HepG2 (cell line): ENCODE data around the gene IGFBP7. TPM values are rescaled to one million over a fixed set of nuclear protein-coding genes. Genes with fewer than 3 reads are reported as not detected.

Experiments used
- ATAC-seq: fragments of 200-7000 bp; cut with Tn5 transposase; 3 replicates; pipeline ENCODE4 v1.9.1; 2020; ENCODE audit warnings: mild to moderate bottlenecking, moderate library complexity
- BruUV-seq: library from RNA; stranded (reverse); fragments of 400-500 nt; replicated peaks from 2 replicates; lab custom pipeline; 2021; lab: Mats Ljungman, UMichigan
- CTCF ChIA-PET: fragments of 300-600 bp; formaldehyde crosslinking; extraction: SDS; loops from one replicate; lab custom pipeline; 2021; ENCODE audit warnings: low total read pairs, inconsistent platforms, low intra/inter-chr PET ratio; lab: Yijun Ruan, JAX
- POLR2A ChIA-PET: fragments of 350-600 bp; sonication (Branson Sonifier 250); formaldehyde crosslinking; loops from one replicate; lab custom pipeline; 2020; ENCODE audit warnings: antibody characterized with exemption, inconsistent platforms; lab: Yijun Ruan, JAX
- DNase-seq: peaks from one replicate; pipeline ENCODE4 v3.0.0-alpha.2; 2015; ENCODE audit warnings: low spot score
- FAIRE-seq: peaks from 3 replicates; lab custom pipeline; 2011; peaks lifted over from hg19 to GRCh38; lab: Jason Lieb, UNC
- H2AFZ ChIP-seq: one replicate; pipeline ENCODE4 v1.6.1; 2011; ENCODE audit warnings: low read length, inconsistent platforms
- H3K27ac ChIP-seq: fragments of 300-600 bp; 3 replicates; pipeline ENCODE4 v1.8.0; 2011; ENCODE audit warnings: mixed run types, mild to moderate bottlenecking, mixed read lengths, low read length, inconsistent platforms; ENCODE audit not compliant: insufficient read depth; ENCODE audit errors: extremely low read length
- H3K27me3 ChIP-seq, 2 experiments: fragments of 200-600 bp in 1 of 2; 2 replicates in 1 of 2; 3 replicates in 1 of 2; pipeline versions ENCODE4 v1.6.0 to v1.8.0; 2011; ENCODE audit warnings: low read length in 2 of 2, mild to moderate bottlenecking in 2 of 2, moderate library complexity in 2 of 2, inconsistent platforms in 1 of 2; ENCODE audit not compliant: insufficient read depth in 2 of 2, control insufficient read depth in 1 of 2
- H3K36me3 ChIP-seq, 2 experiments: fragments of 200-600 bp in 1 of 2; replicated peaks in 1 of 2; 2 replicates in 1 of 2; 3 replicates in 1 of 2; pipeline versions ENCODE4 v1.5.1 to v1.8.0; 2011; ENCODE audit warnings: low read length in 2 of 2, inconsistent platforms in 1 of 2; ENCODE audit not compliant: insufficient read depth in 2 of 2, control insufficient read depth in 1 of 2
- H3K4me1 ChIP-seq: 2 replicates; pipeline ENCODE4 v1.5.1; 2012; ENCODE audit warnings: low read length, inconsistent platforms; ENCODE audit not compliant: insufficient read depth
- H3K4me2 ChIP-seq: 2 replicates; pipeline ENCODE4 v1.6.0; 2011; ENCODE audit warnings: low read depth, low read length, inconsistent platforms
- H3K4me3 ChIP-seq, 3 experiments: fragments of 200-600 bp in 1 of 3; sonication (generic), shearing (Covaris generic) in 1 of 3; replicated peaks in 1 of 3; 2 replicates each; pipeline ENCODE4 v1.5.1; 2011 to 2016; ENCODE audit warnings: low read length in 3 of 3, inconsistent platforms in 2 of 3, low read depth in 2 of 3, mild to moderate bottlenecking in 2 of 3, control low read depth in 1 of 3, mixed read lengths in 1 of 3; ENCODE audit not compliant: insufficient read depth in 1 of 3
- H3K79me2 ChIP-seq: one replicate; pipeline ENCODE4 v1.6.1; 2011; ENCODE audit warnings: low read length, inconsistent platforms; ENCODE audit not compliant: insufficient read depth
- H3K9ac ChIP-seq: 2 replicates; pipeline ENCODE4 v1.6.0; 2011; ENCODE audit warnings: mild to moderate bottlenecking, low read depth, low read length, inconsistent platforms; ENCODE audit not compliant: insufficient read depth
- H3K9me3 ChIP-seq: 2 replicates; pipeline ENCODE4 v1.5.1; 2012; ENCODE audit warnings: mild to moderate bottlenecking, low read length
- H4K20me1 ChIP-seq: 2 replicates; pipeline ENCODE4 v1.6.0; 2011; ENCODE audit warnings: inconsistent platforms, mild to moderate bottlenecking, low read length, moderate library complexity; ENCODE audit not compliant: insufficient read depth
- FOSL1 ChIP-seq: sonication (generic); formaldehyde crosslinking; IDR thresholded peaks from 2 replicates; pipeline ENCODE4 v1.9.0; 2021; ENCODE audit warnings: missing genetic modification reagents, borderline replicate concordance
- IKZF1 ChIP-seq: fragments of 450-650 bp; IDR thresholded peaks from 2 replicates; pipeline ENCODE4 v1.7.1; 2016
- ZNF136 ChIP-seq: sonication (generic); formaldehyde crosslinking; IDR thresholded peaks from 2 replicates; pipeline ENCODE4 v1.8.1; 2022; ENCODE audit warnings: low read depth, mild to moderate bottlenecking, moderate library complexity, missing genetic modification reagents
- ZNF441 ChIP-seq: sonication (generic); formaldehyde crosslinking; IDR thresholded peaks from 2 replicates; pipeline ENCODE4 v1.7.0; 2021; ENCODE audit warnings: missing genetic modification reagents, borderline replicate concordance
- ZNF530 ChIP-seq: sonication (generic); formaldehyde crosslinking; IDR thresholded peaks from 2 replicates; pipeline ENCODE4 v1.5.0; 2020; ENCODE audit warnings: low read depth, mild to moderate bottlenecking, missing genetic modification reagents
- ZNF766 ChIP-seq: sonication (generic); formaldehyde crosslinking; IDR thresholded peaks from 2 replicates; pipeline ENCODE4 v1.5.0; 2020; ENCODE audit warnings: missing genetic modification reagents, borderline replicate concordance
- WGBS: methylation state at CpG from one replicate; pipeline ENCODE4 v1.1.6; 2017; ENCODE audit warnings: low lambda C conversion rate; 5-methylcytosine and 5-hydroxymethylcytosine counted together
- in situ Hi-C: cut with HindIII; loops from 2 replicates; pipeline ENCODE4 v1.10.0; 2017; ENCODE audit warnings: low pct_unique_long_range_greater_than_20kb; ENCODE audit not compliant: extremely low pct_ligation_motif_present
- intact Hi-C: fragments of 100-400 bp; cut with micrococcal nuclease; formaldehyde crosslinking; loops from one replicate; pipeline ENCODE4 v1.10.0; 2022; ENCODE audit not compliant: unreplicated experiment
- polyA plus RNA-seq, 8 experiments: library from polyadenylated mRNA; depleted of rRNA in 3 of 8; stranded (reverse) in 7 of 8; unstranded in 1 of 8; fragments of >200 nt; fragmentation: Illumina TruSeq in 4 of 8; extraction: Trizol in 4 of 8; gene quantifications; 2 replicates each; pipeline versions ENCODE4 v1.2.1 to v1.2.3, GENCODE V29; 2011 to 2016; ENCODE audit warnings: low read depth in 4 of 8, missing spikeins in 1 of 8, mixed read lengths in 1 of 8; ENCODE audit not compliant: insufficient read depth in 1 of 8
- total RNA-seq, 5 experiments: library from RNA; depleted of rRNA; stranded (reverse); fragments of >200 nt; fragmentation: Illumina TruSeq; extraction: Trizol; gene quantifications; 2 replicates each; pipeline ENCODE4 v1.2.3, GENCODE V29; 2016; ENCODE audit warnings: low read depth in 1 of 5
- TF ChIP-seq, protein P1 (sequence below): IDR thresholded peaks from 2 replicates; pipeline ENCODE4 v1.6.1; 2016; ENCODE audit warnings: low read depth

IGFBP7 gene
- total and polyA plus RNA-seq, 2 of the 13 experiments (the other 11 are each of a cell fraction or from before 2014, with no cell fraction given), result 1.1 to 1.3 TPM

GRCh38 chr4:57077550-57078343 lies 32.4 kb downstream of the IGFBP7 start (continued):
- TF ChIP-seq ZNF530 (CRISPR knock-in tag), result no peak
- no peak for TF ChIP-seq ZNF766

DNA sequence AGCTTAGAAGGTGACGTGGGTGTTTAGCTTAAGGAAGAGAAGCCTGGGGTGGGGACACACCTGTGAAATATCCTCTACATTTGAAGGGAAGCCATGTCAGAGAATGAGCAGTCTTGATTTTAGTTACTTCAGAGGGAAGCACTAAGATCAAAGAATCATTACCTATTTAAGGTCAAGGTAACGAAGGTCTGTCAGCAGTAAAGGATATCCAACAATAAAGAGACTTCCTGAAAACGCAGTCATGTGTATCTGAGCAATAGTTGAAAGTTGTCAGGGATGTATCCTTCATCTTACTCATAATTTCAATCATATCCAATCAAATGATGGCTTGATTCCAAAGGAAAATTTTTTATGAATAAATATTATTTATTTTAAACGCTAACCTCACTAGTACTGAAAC lies 33.5 kb downstream of the IGFBP7 start:
- Histone ChIP-seq H3K36me3 (no peaks in the 10 kb centered on the region), H4K20me1 (no peaks in the 10 kb centered on the region), H3K4me1 (peaks cover 34% of the 10 kb centered on the region), H3K4me3 (no peak overlapping the region), H2AFZ (no peak overlapping the region), H3K27ac (no peak overlapping the region), H3K4me2 (no peak overlapping the region), H3K9ac (no peak overlapping the region), H3K79me2 (no peaks in the 10 kb centered on the region)
- no TSS peak for BruUV-seq
- 26% methylated on average over 4 of the region's 4 CpGs for WGBS
- FAIRE-seq (no peak), DNase-seq (no peak), ATAC-seq (no peak)
- POLR2A ChIA-PET, result no interaction called here
- intact Hi-C loops, result no loop called here
- no peak for TF ChIP-seq ZNF441 (CRISPR knock-in tag)
- TF ChIP-seq IKZF1, result no peak
- no peak for TF ChIP-seq FOSL1
- TF ChIP-seq, protein P1, sequence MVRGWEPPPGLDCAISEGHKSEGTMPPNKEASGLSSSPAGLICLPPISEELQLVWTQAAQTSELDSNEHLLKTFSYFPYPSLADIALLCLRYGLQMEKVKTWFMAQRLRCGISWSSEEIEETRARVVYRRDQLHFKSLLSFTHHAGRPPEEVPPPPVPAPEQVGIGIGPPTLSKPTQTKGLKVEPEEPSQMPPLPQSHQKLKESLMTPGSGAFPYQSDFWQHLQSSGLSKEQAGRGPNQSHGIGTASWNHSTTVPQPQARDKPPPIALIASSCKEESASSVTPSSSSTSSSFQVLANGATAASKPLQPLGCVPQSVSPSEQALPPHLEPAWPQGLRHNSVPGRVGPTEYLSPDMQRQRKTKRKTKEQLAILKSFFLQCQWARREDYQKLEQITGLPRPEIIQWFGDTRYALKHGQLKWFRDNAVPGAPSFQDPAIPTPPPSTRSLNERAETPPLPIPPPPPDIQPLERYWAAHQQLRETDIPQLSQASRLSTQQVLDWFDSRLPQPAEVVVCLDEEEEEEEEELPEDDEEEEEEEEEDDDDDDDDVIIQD (CRISPR knock-in tag), result no peak
- TF ChIP-seq ZNF136 (CRISPR knock-in tag), result no peak
- TF ChIP-seq, all 625 proteins: peak for 0
- CTCF ChIA-PET, result no interaction called here
- Histone ChIP-seq H3K27me3 (no peaks in the 10 kb centered on the region), H3K9me3 (no peaks in the 10 kb centered on the region)
- in situ Hi-C loops, result no loop called here
